HPDE6-E6E7 (cell line): ENCODE measurements around the gene URM1.
"Not testable (repeated sequence)": the region's sequence is repeated elsewhere in the genome, so short reads cannot be mapped to it uniquely, and the experiment has no call there.

ENCODE experiments used
- DNase-seq: peaks from one replicate; pipeline ENCODE4 v3.0.0; 2011; ENCODE audit warnings: missing footprints; ENCODE audit errors: extremely low spot score

The URM1 gene

GRCh38 chr9:128370752-128371629, at the start of gene URM1:
Gene URM1, plus strand, starts transcription at chr9:128371374. Its CDS starts 7 bp downstream, at chr9:128371381.
- DNase-seq, result peak; percentile 96

GRCh38 chr9:128321879-128322403, 49.2 kb upstream of the URM1 start:
- DNase-seq, result no peak

- DNase-seq, result peak; percentile 89
These were observed 48.6 kb upstream of the URM1 start, which contains the start of the genes COQ4 and TRUB2 for GRCh38 chr9:128322404-128323211. Gene COQ4, plus strand, starts transcription at chr9:128322839. Its CDS starts 20 bp downstream, at chr9:128322859. Gene TRUB2, minus strand, starts transcription at chr9:128322447. Its CDS starts 39 bp downstream, at chr9:128322408.

GRCh38 chr9:128323212-128323730, 47.9 kb upstream of the URM1 start:
- no peak for DNase-seq

- no peak for DNase-seq
These were observed 47.4 kb upstream of the URM1 start for GRCh38 chr9:128323791-128324190.

- DNase-seq, result no peak
These were observed 46.8 kb upstream of the URM1 start for GRCh38 chr9:128324401-128324800.

GRCh38 chr9:128325629-128326028, 45.5 kb upstream of the URM1 start:
- no peak for DNase-seq

GRCh38 chr9:128333451-128333869, 37.7 kb upstream of the URM1 start:
- no peak for DNase-seq

GRCh38 chr9:128335161-128335560, 36.0 kb upstream of the URM1 start:
- DNase-seq, result no peak

- DNase-seq, result no peak
These were observed 35.3 kb upstream of the URM1 start for GRCh38 chr9:128335914-128336313.

GRCh38 chr9:128337936-128338335, 33.2 kb upstream of the URM1 start:
- no peak for DNase-seq

- not testable (repeated sequence) for DNase-seq
These were observed 32.1 kb upstream of the URM1 start for GRCh38 chr9:128338852-128339614.

- peak; percentile 94 for DNase-seq
These were observed 31.1 kb upstream of the URM1 start, which contains the start of gene SLC27A4 for GRCh38 chr9:128339761-128340690. Gene SLC27A4, plus strand, starts transcription at chr9:128340527. Its CDS starts 2,606 bp downstream, at chr9:128343133.

GRCh38 chr9:128340691-128341434, 30.3 kb upstream of the URM1 start:
- DNase-seq, result no peak

- DNase-seq, result peak; percentile 89
These were observed 29.7 kb upstream of the URM1 start for GRCh38 chr9:128341435-128341849.

- DNase-seq, result no peak
These were observed 28.0 kb upstream of the URM1 start for GRCh38 chr9:128342971-128343680.

- DNase-seq, result no peak
These were observed 27.3 kb upstream of the URM1 start for GRCh38 chr9:128343855-128344254.

GRCh38 chr9:128344931-128345605, 26.1 kb upstream of the URM1 start:
- no peak for DNase-seq
